Hepatocyte (in vitro differentiated cells): ENCODE data around the gene REXO2.

ENCODE experiments used
- CTCF ChIP-seq: fragments of 200-600 bp; sonication (generic); IDR thresholded peaks from 2 replicates; pipeline ENCODE4 v1.5.1; 2016; ENCODE audit warnings: antibody characterized with exemption, mild to moderate bottlenecking; ENCODE audit not compliant: poor library complexity
- EZH2phosphoT487 ChIP-seq: fragments of 200-600 bp; sonication (generic); IDR thresholded peaks from one replicate; pipeline ENCODE4 v1.6.1; 2018; ENCODE audit warnings: antibody characterized with exemption, mild to moderate bottlenecking, low read depth, moderate library complexity; ENCODE audit not compliant: unreplicated experiment, severe bottlenecking

DNA sequence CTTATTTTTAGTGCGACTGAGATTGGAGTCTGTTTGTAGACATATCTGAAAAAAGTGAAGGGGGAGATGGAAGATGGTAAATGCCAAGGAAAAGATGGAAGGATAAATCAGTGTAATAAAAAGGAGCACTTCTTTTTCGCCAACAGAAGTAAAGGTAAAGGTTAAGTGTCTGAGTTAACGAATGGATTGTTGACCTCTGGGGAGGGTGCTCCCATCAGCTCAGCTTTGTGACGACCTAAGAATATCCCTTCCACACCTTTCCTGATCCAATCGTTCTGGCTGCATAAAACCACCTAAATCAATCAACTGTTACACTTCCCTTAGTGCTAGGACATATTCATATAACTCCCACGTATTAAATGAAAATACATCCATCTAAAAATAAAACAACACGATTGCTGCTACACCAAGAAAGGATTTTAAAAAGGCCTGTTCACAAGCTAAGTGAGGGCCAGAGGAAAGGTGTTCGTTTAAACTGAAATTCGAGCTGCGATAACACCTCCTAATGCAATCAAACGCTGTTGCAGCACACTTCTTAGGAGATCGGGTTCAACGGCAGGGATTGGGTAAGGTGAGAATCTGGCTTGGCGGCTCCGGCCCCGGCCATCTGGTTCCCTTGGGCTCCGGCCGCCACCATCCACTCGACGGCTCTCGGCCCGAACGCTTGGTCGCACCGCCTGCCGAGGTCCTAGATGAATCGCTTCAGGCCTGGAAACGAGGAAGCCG, 39.6 kb upstream of the REXO2 start:
- TF ChIP-seq CTCF (no peak), EZH2phosphoT487 (no peak)
